Hematopoietic multipotent progenitor cell treated with erythropoietin and hydrocortisone succinate and interleukin-3 and kit ligand, for 4 days (in vitro differentiated cells): ENCODE results near the gene KCNQ1OT1.

Source experiments
- DNase-seq: peaks from one replicate; pipeline ENCODE4 v3.0.0-alpha.2; 2015

Gene KCNQ1OT1

GRCh38 chr11:2701898-2702434 is 2.2 kb upstream of the KCNQ1OT1 start:
- DNase-seq: no peak

DNA sequence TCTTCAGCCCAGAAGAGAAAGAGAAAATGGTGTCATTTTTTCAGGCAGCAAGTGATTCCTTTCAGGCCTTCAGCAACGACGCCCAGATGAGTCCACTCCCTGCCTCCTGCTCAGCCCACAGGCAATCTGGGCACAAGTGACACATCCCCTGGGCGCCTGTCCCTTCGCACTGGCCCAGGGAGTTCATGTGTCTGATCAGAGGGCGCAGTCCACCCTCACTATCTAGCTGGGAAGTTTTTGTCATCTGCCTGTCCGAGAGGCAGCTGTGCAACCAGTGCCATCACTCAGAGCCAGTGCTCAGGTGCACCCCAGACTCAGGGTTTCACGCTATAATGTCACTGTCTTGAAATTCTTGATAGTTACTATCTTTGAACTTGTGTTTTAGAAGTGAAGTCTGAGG is 1.4 kb upstream of the KCNQ1OT1 start:
- DNase-seq: no peak

GRCh38 chr11:2700415-2701211 is 819 bp upstream of the KCNQ1OT1 start:
- peak; percentile 80 for DNase-seq

- DNase-seq: peak; percentile 41
These were observed 636 bp downstream of the KCNQ1OT1 start for GRCh38 chr11:2699185-2699530.

GRCh38 chr11:2698386-2699184 is 1.2 kb downstream of the KCNQ1OT1 start:
- DNase-seq: no peak

DNA sequence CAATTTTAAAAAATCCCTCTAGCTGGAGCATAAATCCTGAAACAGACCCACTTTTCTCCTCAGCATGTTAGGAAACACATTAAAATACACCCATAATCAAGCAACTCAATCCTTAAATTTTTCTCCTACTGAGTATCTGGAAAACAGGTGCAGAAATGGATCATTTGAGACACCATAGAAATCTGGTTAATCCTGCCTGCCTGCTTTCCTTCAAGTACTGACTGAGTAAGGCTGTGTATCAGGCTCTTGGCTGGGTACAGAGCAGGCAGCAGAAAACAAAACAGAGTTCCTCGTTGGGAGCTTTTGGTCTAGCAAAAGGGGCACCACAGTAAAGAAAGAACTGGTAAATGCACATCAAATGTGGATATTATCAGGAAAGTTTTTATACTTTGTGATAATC is 1.9 kb downstream of the KCNQ1OT1 start:
- no peak for DNase-seq

GRCh38 chr11:2696455-2696854 is 3.3 kb downstream of the KCNQ1OT1 start:
- no peak for DNase-seq

DNA sequence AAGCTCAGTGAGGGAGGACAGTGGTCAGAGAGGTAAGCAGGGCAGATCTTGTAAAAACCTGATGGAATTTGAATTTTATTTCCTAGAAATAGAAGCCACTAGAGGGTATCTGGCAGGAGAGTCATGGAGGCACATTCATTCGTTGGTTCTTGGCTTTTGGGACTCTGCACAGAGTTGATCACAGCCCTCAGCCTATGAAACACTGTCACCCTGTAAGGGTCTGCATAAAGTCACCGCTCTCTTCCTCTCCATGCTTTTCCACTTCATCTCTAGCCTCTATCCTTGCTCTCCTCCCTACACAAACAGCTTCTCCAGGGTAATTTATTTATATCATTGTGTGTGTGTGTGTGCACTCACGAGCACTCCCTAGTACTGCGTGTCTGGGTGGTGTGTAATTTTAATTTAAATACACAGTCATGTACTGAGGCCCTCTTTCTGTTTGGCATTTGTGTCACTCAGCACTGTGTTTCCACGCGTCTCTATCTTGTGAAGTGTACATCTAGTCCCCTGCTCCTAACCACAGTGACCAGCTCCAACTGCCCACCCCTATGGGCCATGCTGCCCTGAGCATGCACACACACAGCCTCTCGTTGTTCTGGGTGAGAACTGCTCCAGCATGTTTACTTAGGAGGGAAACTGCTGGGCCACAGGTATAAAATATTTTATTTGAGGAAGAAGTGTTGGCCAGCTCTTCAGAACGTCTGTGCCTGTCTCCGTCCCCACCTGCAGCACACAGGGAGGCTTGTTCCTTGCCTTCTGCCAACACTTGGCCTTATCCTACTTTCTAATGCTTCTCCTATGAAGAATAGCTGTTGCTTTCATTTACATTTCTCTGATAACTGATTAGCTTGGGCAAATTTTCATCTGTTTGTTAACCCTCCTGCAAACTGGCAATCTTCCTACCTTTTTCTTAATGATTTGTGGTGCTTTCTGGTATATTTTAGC is 4.5 kb downstream of the KCNQ1OT1 start:
- no peak for DNase-seq

- DNase-seq: peak; percentile 34
These were observed 5.3 kb downstream of the KCNQ1OT1 start for GRCh38 chr11:2694495-2694894.

DNA sequence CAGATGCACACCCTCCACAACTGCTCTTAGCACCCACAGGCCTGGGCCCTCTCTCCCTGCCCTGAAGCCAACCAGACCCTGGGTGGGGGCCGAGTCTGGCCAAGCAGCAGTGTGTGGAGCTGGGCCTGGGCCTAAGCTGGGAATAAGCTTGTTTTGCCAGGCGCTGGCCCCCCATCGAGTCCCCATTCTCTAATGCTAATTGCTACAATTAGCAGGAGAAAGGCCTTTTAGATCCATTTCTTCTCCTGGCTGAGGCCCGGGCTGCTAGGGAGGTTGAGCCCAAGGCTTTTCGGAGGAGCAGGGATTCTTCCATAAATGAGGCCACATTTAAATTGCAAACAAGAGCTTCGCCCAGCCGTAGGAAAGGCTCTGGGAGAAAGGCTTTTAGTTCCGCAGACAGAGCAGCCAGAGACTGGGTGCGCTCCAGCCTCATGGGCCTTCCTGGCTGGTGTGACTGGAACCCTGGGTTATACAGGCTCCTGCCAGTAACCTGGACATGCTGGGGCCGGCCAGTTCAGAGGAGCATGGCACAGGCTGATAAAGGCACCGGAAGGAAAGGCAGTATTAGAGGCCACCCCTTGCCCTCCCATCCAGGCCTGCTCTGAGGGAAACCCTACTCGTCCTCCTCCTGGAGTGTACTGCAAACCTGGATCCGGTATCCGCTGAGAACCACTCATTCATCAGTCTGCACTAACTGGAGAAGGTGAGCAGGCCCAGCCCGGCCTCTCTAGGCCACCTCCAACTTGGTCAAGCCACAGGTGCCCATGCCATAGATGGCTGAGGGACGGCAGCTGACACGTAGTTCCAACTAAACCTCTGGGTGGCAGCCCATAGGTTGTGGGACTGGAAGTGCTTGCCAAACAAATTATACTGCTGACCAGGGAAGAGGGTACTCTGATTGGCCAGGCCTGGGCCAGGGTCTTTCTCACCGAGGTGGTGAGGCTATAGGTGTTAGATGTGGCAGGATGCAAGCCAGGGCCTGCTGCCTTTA is 6.2 kb downstream of the KCNQ1OT1 start:
- no peak for DNase-seq

- DNase-seq: no peak
These were observed 7.6 kb downstream of the KCNQ1OT1 start for GRCh38 chr11:2691991-2692875.

DNA sequence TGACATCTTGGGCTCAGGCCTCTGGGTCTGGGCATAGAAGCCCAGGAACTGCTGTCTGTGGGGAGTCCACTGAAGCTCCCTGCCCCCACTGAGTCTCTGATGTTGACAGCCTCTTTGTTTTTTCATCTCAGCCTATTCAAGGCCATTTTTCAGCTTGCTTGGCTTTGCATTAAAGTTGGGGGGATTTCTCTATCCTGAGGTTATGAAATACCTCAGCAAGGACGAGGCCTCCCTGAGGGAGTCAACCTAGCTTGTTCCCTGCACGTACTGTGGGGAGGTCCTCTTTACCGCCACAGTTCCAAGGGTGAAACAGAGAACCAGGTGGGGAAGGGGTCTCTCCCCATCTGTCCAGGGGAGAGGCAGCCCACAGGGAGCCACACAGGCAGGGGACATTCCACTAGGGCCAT is 8.4 kb downstream of the KCNQ1OT1 start:
- no peak for DNase-seq

- no peak for DNase-seq
These were observed 9.0 kb downstream of the KCNQ1OT1 start for GRCh38 chr11:2690596-2691354.

DNA sequence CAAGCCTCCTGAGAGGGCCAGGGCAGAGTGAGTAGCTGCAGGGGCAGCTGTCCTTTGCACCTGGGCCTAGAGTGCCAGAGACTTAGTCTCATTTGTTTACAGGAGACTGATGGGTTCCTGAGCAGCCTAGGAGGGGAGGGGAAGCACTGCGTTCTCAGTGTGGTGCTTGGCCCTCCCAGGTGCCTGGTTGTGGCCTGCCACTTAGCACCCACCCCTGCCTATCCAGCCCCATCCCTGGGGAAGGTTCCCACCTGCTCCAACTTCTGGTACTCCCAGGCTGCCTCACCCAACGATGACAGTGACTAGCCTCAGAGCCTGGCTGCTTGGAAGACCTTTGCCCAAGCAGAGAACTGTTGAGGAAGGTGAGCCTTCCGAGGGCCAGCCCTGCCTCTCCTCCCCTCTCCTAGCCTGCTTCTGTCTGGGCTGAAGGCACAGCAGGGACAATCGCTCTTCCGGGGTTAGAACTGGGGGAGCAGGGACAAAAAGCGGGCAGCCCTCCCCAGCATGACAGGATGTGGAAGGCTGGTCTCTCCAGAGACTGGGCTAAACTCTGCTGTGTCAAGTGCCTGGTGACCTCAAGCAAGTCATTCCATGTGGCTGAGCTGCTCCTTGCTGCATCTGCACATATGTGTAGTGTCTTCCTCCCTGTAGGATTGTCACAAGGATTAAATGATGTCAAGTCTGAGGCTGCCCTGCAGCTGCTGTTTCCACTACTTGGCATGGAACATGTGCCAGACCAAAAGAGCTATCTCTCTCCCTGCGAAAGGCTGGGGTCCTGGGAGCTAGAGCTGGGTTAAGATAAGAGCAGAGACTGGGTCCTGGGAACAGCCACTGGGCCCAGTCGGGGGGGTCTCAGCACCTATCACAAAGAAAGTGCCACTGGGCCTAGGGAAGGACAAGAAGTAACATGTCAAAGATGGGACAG is 9.9 kb downstream of the KCNQ1OT1 start:
- no peak for DNase-seq

DNA sequence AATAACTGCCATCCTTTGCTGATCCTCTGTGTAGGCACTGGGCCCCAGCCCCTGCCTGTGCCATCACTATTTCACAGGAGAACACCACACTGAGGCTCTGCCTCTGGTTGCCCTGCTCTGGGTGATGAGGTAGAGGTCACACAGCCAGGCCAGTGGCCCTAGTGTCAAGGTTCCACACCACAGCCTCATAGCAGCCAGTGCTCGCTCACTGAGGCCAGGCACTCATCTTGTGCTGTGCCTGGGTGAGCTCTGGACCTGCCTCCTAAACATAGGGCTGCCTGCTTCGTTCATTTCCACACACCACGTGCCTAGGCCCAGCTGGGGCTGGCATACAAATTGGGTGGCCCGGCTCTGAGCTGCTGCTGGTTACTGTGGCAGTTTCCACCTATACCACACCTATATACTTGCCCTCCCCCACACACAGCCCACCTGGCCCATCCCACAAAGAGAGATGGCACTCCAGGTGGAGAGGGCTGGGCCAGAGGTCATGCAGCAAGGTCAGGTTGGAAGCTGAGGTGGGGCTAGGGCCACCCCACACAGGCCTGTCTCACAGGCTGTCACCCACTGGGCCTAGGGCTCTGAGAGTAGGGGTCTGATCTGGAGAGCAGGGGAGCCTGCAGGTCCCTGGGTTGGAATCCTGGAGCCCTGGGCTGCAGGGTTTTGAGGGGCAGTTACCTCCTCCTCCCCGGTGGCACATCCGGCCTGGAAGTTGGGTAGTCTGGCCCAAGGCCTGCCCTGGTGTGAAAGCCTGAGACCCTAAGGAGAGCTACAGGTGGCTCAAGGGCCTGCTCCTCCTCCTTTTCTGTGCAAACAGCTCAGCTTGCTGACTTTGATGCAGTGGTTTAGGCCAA is 11.2 kb downstream of the KCNQ1OT1 start:
- DNase-seq: no peak

DNA sequence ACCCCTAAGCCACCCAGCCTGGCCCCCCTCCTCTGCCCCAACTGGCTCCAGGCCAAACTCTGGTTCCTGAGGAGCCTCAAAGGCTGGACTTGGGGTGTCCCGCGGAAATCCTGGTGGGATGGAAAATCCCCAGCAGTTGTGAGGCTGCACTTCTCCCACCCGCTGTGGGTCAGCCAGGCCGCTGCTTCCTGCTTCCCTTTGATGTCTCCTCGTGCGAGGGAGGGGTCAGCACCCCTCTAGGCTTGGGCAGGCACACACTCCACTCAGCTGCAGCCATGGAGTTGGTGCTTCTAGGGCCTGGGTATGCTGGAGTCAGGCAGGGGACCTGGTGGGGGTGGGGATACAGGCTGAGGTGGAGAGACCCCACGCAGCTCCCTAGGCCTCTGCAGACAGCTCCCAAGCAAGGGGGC is 12.0 kb downstream of the KCNQ1OT1 start:
- no peak for DNase-seq

DNA sequence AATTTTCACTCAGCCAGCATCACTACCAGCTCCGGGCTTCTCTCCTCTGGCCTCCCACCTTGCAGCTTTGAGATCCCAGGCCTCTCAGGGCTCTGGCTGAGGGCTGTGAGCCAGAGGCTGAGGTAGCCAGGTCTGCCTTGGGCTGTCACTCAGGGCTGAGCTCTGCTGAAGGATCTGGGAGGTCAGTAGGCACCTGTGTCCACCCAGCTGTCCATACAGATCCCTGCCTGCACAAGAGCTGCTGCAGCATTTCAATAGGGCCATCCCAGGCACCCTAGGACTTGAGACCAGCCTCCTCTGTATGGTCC is 12.6 kb downstream of the KCNQ1OT1 start:
- DNase-seq: no peak
